Measurements from ENCODE around the gene ORMDL3.

ORMDL3 gene

GRCh38 chr17:39920218-39921210 lies 6.9 kb downstream of the ORMDL3 start:
- DNase-seq (ENCODE audit: low read depth) = no peak
- H3K4me3 ChIP-seq (replicated peaks; ENCODE audit: low read depth, low read length) = no peak overlapping the region
- no peak for TF ChIP-seq CTCF (IDR thresholded peaks at IDR 0.05; ENCODE audit: low read length, missing control alignments)

- DNase-seq (ENCODE audit: low read depth) = no peak
- H3K4me3 ChIP-seq (replicated peaks; ENCODE audit: low read depth, low read length) = no peak overlapping the region
- TF ChIP-seq CTCF (IDR thresholded peaks at IDR 0.05; ENCODE audit: low read length, missing control alignments) = no peak
These were observed 8.2 kb downstream of the ORMDL3 start for GRCh38 chr17:39919087-39919683.

GRCh38 chr17:39916918-39917317 lies 10.5 kb downstream of the ORMDL3 start:
- H3K4me3 ChIP-seq (replicated peaks; ENCODE audit: low read depth, low read length) = no peak overlapping the region
- TF ChIP-seq CTCF (IDR thresholded peaks at IDR 0.05; ENCODE audit: low read length, missing control alignments) = peak; percentile 6
- no peak for DNase-seq (ENCODE audit: low read depth)

- H3K4me3 ChIP-seq (replicated peaks; ENCODE audit: low read depth, low read length) = no peak overlapping the region
- DNase-seq (ENCODE audit: low read depth) = no peak
- no peak for TF ChIP-seq CTCF (IDR thresholded peaks at IDR 0.05; ENCODE audit: low read length, missing control alignments)
These were observed 11.8 kb downstream of the ORMDL3 start for GRCh38 chr17:39915559-39915958.

- H3K4me3 ChIP-seq (replicated peaks; ENCODE audit: low read depth, low read length) = no peak overlapping the region
- no peak for TF ChIP-seq CTCF (IDR thresholded peaks at IDR 0.05; ENCODE audit: low read length, missing control alignments)
- DNase-seq (ENCODE audit: low read depth) = no peak
These were observed 13.4 kb downstream of the ORMDL3 start for GRCh38 chr17:39913989-39914388.

- DNase-seq (ENCODE audit: low read depth) = no peak
- TF ChIP-seq CTCF (IDR thresholded peaks at IDR 0.05; ENCODE audit: low read length, missing control alignments) = no peak
- no peak overlapping the region for H3K4me3 ChIP-seq (replicated peaks; ENCODE audit: low read depth, low read length)
These were observed 18.5 kb downstream of the ORMDL3 start for GRCh38 chr17:39908789-39909352.
